AG09309 (cell line): ENCODE data around the gene RAMP2.

Experiments
- DNase-seq: peaks from one replicate; pipeline ENCODE4 v3.0.0-alpha.2; 2010; ENCODE audit warnings: low read depth
- H3K4me3 ChIP-seq: 2 replicates; pipeline ENCODE4 v1.5.1; 2011; ENCODE audit warnings: mild to moderate bottlenecking, low read depth, low read length, moderate library complexity; ENCODE audit not compliant: control insufficient read depth
- CTCF ChIP-seq: IDR thresholded peaks from 2 replicates; pipeline ENCODE4 v1.5.1; 2011; ENCODE audit warnings: mild to moderate bottlenecking, low read depth, low read length, inconsistent platforms; ENCODE audit not compliant: insufficient read depth, control insufficient read depth; ENCODE audit errors: missing control alignments

The RAMP2 gene

GRCh38 chr17:42744283-42744805 lies 16.7 kb upstream of the RAMP2 start:
- peak overlapping the region; percentile 91 for H3K4me3 ChIP-seq
- TF ChIP-seq CTCF: no peak
- DNase-seq: no peak

- H3K4me3 ChIP-seq: peak within 1 kb of the TSS; percentile 91
- peak; percentile 31 for DNase-seq
- TF ChIP-seq CTCF: no peak
Observed at GRCh38 chr17:42744806-42745617, 16.0 kb upstream of the RAMP2 start, which contains the start of gene EZH1. Gene EZH1, minus strand, starts transcription at chr17:42745040. Its CDS starts 16,099 bp downstream, at chr17:42728941.

GRCh38 chr17:42748202-42748907 lies 12.7 kb upstream of the RAMP2 start:
- no peak for DNase-seq
- H3K4me3 ChIP-seq: no peak overlapping the region
- TF ChIP-seq CTCF: no peak

GRCh38 chr17:42748908-42749798 lies 11.9 kb upstream of the RAMP2 start:
- no peak overlapping the region for H3K4me3 ChIP-seq
- no peak for TF ChIP-seq CTCF
- DNase-seq: no peak

- DNase-seq: no peak
- TF ChIP-seq CTCF: no peak
- no peak overlapping the region for H3K4me3 ChIP-seq
Observed at GRCh38 chr17:42750739-42751344, 10.2 kb upstream of the RAMP2 start.

- DNase-seq: no peak
Observed at GRCh38 chr17:42751628-42752027, 9.4 kb upstream of the RAMP2 start.

More at GRCh38 chr17:42751628-42752027, 9.4 kb upstream of the RAMP2 start:
- TF ChIP-seq CTCF: no peak
- H3K4me3 ChIP-seq: no peak overlapping the region
